Adrenal gland (tissue), 12 donors: ENCODE data around the gene VWC2L. TPM values are rescaled to one million over a fixed set of nuclear protein-coding genes. Genes with fewer than 3 reads are reported as not detected.

Experiments
- DNase-seq, 7 donors: peaks; one replicate each; pipeline ENCODE4 v3.0.0-alpha.2; 2019 to 2020
- H3K27ac ChIP-seq, 5 donors: fragments of 200-600 bp; sonication (generic) in 4 of 5; 1 replicate in 3 of 5; 2 replicates in 2 of 5; pipeline versions ENCODE4 v1.5.1 to v1.8.0; 2016 to 2020; ENCODE audit warnings: mild to moderate bottlenecking in 1 of 5
- H3K27me3 ChIP-seq: fragments of 200-600 bp; 2 replicates; pipeline ENCODE4 v1.8.0; 2021
- H3K36me3 ChIP-seq, 2 donors: fragments of 200-600 bp; replicated peaks in 1 of 2; 1 replicate in 1 of 2; 2 replicates in 1 of 2; pipeline versions ENCODE4 v1.5.1 to v1.8.0; 2018 to 2022
- H3K4me1 ChIP-seq, 2 donors: fragments of 200-600 bp; replicated peaks in 1 of 2; 1 replicate in 1 of 2; 2 replicates in 1 of 2; pipeline versions ENCODE4 v1.5.1 to v1.8.0; 2018 to 2021
- H3K4me3 ChIP-seq, 4 donors: fragments of 200-600 bp; sonication (generic) in 3 of 4; one replicate each; pipeline ENCODE4 v1.5.1; 2016 to 2018
- H3K9me3 ChIP-seq, 3 donors: fragments of 200-600 bp; sonication (generic) in 1 of 3; replicated peaks in 1 of 3; 1 replicate in 2 of 3; 2 replicates in 1 of 3; pipeline versions ENCODE4 v1.5.1 to v1.8.0; 2016 to 2021
- CTCF ChIP-seq, 6 experiments: fragments of 450-650 bp in 4 of 6; fragments of 200-600 bp in 2 of 6; sonication (generic) in 1 of 6; IDR thresholded peaks; 1 replicate in 5 of 6; 2 replicates in 1 of 6; pipeline versions ENCODE4 v1.5.1 to v1.8.0; 2016 to 2021; ENCODE audit warnings: antibody characterized with exemption in 6 of 6, mild to moderate bottlenecking in 2 of 6, moderate library complexity in 1 of 6
- POLR2A ChIP-seq, 2 donors: fragments of 450-650 bp; IDR thresholded peaks; one replicate each; pipeline ENCODE4 v1.6.1; 2017; ENCODE audit warnings: antibody characterized with exemption in 2 of 2, mild to moderate bottlenecking in 2 of 2, moderate library complexity in 1 of 2
- WGBS, 4 donors: extraction: QIAGEN DNeasy Blood & Tissue Kit in 2 of 4; methylation state at CpG; one replicate each; pipeline versions ENCODE4 v1.1.5 to v1.1.7; 2013 to 2017; 5-methylcytosine and 5-hydroxymethylcytosine counted together
- intact Hi-C, 2 donors: fragments of 100-400 bp; cut with DNase I; formaldehyde crosslinking; loops; one replicate each; pipeline versions ENCODE4 v1.14.1 to v1.15.0; 2022 to 2023
- polyA plus RNA-seq, 3 donors: library from polyadenylated mRNA; stranded (reverse); fragments of 200-250 nt in 2 of 3; fragments of 350-450 nt in 1 of 3; fragmentation: Illumina TruSeq in 1 of 3; extraction: RNeasy Lipid Tissue Mini Kit (QIAGEN cat#74804) in 1 of 3; gene quantifications; one replicate each; pipeline ENCODE4 v1.2.3, GENCODE V29; 2013 to 2014
- total RNA-seq, 9 donors: library from RNA; depleted of rRNA in 4 of 9; stranded (reverse); fragments of >200 nt in 4 of 9; fragments of 120-200 nt in 1 of 9; fragmentation: NEBNext Ultra II Directional in 1 of 9; extraction: Animal tissue kit (Norgen Biotek cat#: 25700) in 1 of 9; gene quantifications; one replicate each; pipeline versions ENCODE4 v1.1.0 to v1.2.4, GENCODE V29; 2013 to 2023
- donor health status: healthy with polysubstance abuse.
- donor health status: Bipolar disorder and iron deficiency.
- donor health status: DM: yes; HTN: yes; CAD: no.
- donor health status: DM: no; HTN: no; CAD: no.
- donor health status: DM: no; HTN: no; CAD: no.
- donor health status: DM: yes; HTN: yes; CAD: no.

VWC2L gene
- total and polyA plus RNA-seq, 12 donors = 0.06 to 0.28 TPM; not detected in 10

- H3K27ac ChIP-seq = no peak overlapping the region
- DNase-seq = no peak
- H3K27me3 ChIP-seq = no peaks in the 10 kb centered on the region
- intact Hi-C loops = no loop called here
- no peaks in the 10 kb centered on the region for H3K36me3 ChIP-seq
- no peak for TF ChIP-seq CTCF (IDR thresholded peaks at IDR 0.05)
- no peak for TF ChIP-seq POLR2A (IDR thresholded peaks at IDR 0.05)
- no peak overlapping the region for H3K4me3 ChIP-seq
- H3K4me1 ChIP-seq = no peaks in the 10 kb centered on the region
- H3K9me3 ChIP-seq = no peaks in the 10 kb centered on the region
These were observed 96.2 kb downstream of the VWC2L start for GRCh38 chr2:214507032-214507431.

DNA sequence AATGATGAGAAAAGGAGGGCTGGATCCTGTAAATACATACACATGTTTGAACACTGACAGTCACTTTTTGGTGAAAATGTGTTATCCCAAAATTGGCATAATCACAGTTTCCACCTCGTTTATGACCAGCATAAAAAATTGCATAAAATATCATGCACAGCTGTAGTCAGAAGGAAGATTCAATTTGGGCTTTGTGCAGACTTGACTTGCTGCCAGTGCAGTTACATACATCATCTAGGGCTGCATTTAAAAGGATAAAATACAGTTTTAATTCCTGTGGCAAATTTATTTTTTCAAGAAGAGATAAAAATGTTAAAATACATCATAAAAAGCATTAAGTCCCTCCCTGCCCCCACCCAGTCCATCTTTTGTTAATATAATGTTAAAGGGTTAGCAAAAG is 103.8 kb downstream of the VWC2L start:
- H3K9me3 ChIP-seq = no peaks in the 10 kb centered on the region
- no peaks in the 10 kb centered on the region for H3K4me1 ChIP-seq
- TF ChIP-seq CTCF (IDR thresholded peaks at IDR 0.05) (no peak), POLR2A (IDR thresholded peaks at IDR 0.05) (no peak)
- intact Hi-C loops = no loop called here
- DNase-seq = no peak
- 21 to 42% (median 29%) methylated on average over 1 of the region's 1 CpG for WGBS, 4 donors
- no peak overlapping the region for H3K4me3 ChIP-seq
- no peaks in the 10 kb centered on the region for H3K36me3 ChIP-seq
- H3K27me3 ChIP-seq = no peaks in the 10 kb centered on the region
- no peak overlapping the region for H3K27ac ChIP-seq

GRCh38 chr2:214515111-214515510 is 104.3 kb downstream of the VWC2L start:
- no peaks in the 10 kb centered on the region for H3K4me1 ChIP-seq
- no peaks in the 10 kb centered on the region for H3K36me3 ChIP-seq
- TF ChIP-seq POLR2A (IDR thresholded peaks at IDR 0.05) (no peak), CTCF (IDR thresholded peaks at IDR 0.05) (no peak)
- H3K4me3 ChIP-seq = no peak overlapping the region
- 42 to 51% (median 47%) methylated on average over 4 of the region's 4 CpGs for WGBS, 4 donors
- no peak for DNase-seq
- intact Hi-C loops = no loop called here
- H3K27me3 ChIP-seq = no peaks in the 10 kb centered on the region
- no peaks in the 10 kb centered on the region for H3K9me3 ChIP-seq
- no peak overlapping the region for H3K27ac ChIP-seq

DNA sequence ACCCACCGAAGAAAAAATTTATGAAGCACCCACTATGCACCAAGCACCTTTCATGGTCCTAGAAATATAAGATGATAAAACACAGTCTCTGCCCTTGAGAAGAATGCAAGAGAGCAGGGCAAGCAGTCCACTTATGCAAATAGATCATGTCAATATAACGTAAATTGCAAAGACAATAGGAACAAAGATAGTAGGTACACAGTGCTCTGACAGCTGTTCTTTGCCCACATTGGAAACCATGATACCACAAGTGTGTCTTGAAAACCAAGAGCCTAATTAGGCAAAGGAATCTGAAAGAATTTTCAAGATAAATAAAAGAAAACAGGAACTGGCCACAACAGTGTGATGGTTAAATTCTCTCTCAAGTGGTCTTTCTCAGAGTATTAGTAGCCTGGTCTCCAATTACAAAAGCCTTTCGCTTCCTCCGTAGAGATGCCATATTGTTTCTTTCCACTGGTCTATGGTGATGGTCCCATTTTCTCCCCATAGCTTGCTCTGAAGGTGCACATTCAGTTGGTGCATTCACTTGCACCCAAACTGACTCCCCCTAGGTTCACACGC is 108.5 kb downstream of the VWC2L start:
- H3K9me3 ChIP-seq = no peaks in the 10 kb centered on the region
- no peaks in the 10 kb centered on the region for H3K36me3 ChIP-seq
- DNase-seq = no peak
- no peaks in the 10 kb centered on the region for H3K27me3 ChIP-seq
- H3K27ac ChIP-seq = no peak overlapping the region
- H3K4me1 ChIP-seq = no peaks in the 10 kb centered on the region
- intact Hi-C loops = no loop called here
- H3K4me3 ChIP-seq = no peak overlapping the region
- WGBS, 4 donors = 82 to 90% (median 85%) methylated on average over 5 of the region's 5 CpGs
- TF ChIP-seq CTCF (IDR thresholded peaks at IDR 0.05) (no peak), POLR2A (IDR thresholded peaks at IDR 0.05) (no peak)
